ENCODE results near the gene MYO9B.
A peak's percentile ranks its signal among the peaks of the same experiment; 100 is the strongest.

MYO9B gene

GRCh38 chr19:17243211-17243829 lies 167.7 kb downstream of the MYO9B start:
- peaks cover 36% of the 10 kb centered on the region for H3K4me1 ChIP-seq (ENCODE audit: control insufficient read depth, low read length)
- H3K9me3 ChIP-seq (ENCODE audit: control insufficient read depth, insufficient read depth, low read length) = no peaks in the 10 kb centered on the region
- TF ChIP-seq EZH2phosphoT487 (IDR thresholded peaks at IDR 0.05; ENCODE audit: borderline replicate concordance, low read length) (no peak), CTCF (IDR thresholded peaks at IDR 0.05; ENCODE audit: low read depth, low read length, poor library complexity, severe bottlenecking) (no peak)
- no peaks in the 10 kb centered on the region for H3K27me3 ChIP-seq (ENCODE audit: control insufficient read depth, low read length)
- peaks cover 14% of the 10 kb centered on the region for H3F3A ChIP-seq (ENCODE audit: control insufficient read depth, insufficient read depth)
- peak overlapping the region; percentile 53 for H3K27ac ChIP-seq (ENCODE audit: low read depth, low read length)
- peaks cover 26% of the 10 kb centered on the region for H3K36me3 ChIP-seq (ENCODE audit: control insufficient read depth, low read length)
- H3K4me2 ChIP-seq (ENCODE audit: low read length) = peak overlapping the region; percentile 89
- peak overlapping the region; percentile 88 for H3K4me3 ChIP-seq (ENCODE audit: low read length)
- no peaks in the 10 kb centered on the region for H3K9me2 ChIP-seq (replicated peaks; ENCODE audit: control insufficient read depth, low read length)
- peaks cover 52% of the 10 kb centered on the region for H3K79me2 ChIP-seq (ENCODE audit: control insufficient read depth, low read length)
- peaks cover 14% of the 10 kb centered on the region for H4K20me1 ChIP-seq (ENCODE audit: control insufficient read depth, insufficient read depth, low read depth, low read length)

GRCh38 chr19:17243830-17244617 lies 168.4 kb downstream of the MYO9B start:
- Histone ChIP-seq H3K4me2 (ENCODE audit: low read length) (peak overlapping the region; percentile 89), H3F3A (ENCODE audit: control insufficient read depth, insufficient read depth) (peaks cover 10% of the 10 kb centered on the region), H3K9me3 (ENCODE audit: control insufficient read depth, insufficient read depth, low read length) (no peaks in the 10 kb centered on the region), H4K20me1 (ENCODE audit: control insufficient read depth, insufficient read depth, low read depth, low read length) (peaks cover 14% of the 10 kb centered on the region), H3K27ac (ENCODE audit: low read depth, low read length) (peak overlapping the region; percentile 53), H3K4me1 (ENCODE audit: control insufficient read depth, low read length) (peaks cover 39% of the 10 kb centered on the region), H3K4me3 (ENCODE audit: low read length) (peak overlapping the region; percentile 88), H3K36me3 (ENCODE audit: control insufficient read depth, low read length) (peaks cover 21% of the 10 kb centered on the region), H3K27me3 (ENCODE audit: control insufficient read depth, low read length) (no peaks in the 10 kb centered on the region), H3K9me2 (replicated peaks; ENCODE audit: control insufficient read depth, low read length) (no peaks in the 10 kb centered on the region), H3K79me2 (ENCODE audit: control insufficient read depth, low read length) (peaks cover 52% of the 10 kb centered on the region)
- TF ChIP-seq EZH2phosphoT487 (IDR thresholded peaks at IDR 0.05; ENCODE audit: borderline replicate concordance, low read length) = no peak
- TF ChIP-seq CTCF (IDR thresholded peaks at IDR 0.05; ENCODE audit: low read depth, low read length, poor library complexity, severe bottlenecking) = no peak

- Histone ChIP-seq H3K27me3 (ENCODE audit: control insufficient read depth, low read length) (no peaks in the 10 kb centered on the region), H3F3A (ENCODE audit: control insufficient read depth, insufficient read depth) (peaks cover 10% of the 10 kb centered on the region), H4K20me1 (ENCODE audit: control insufficient read depth, insufficient read depth, low read depth, low read length) (peaks cover 14% of the 10 kb centered on the region), H3K4me1 (ENCODE audit: control insufficient read depth, low read length) (peaks cover 39% of the 10 kb centered on the region), H3K4me2 (ENCODE audit: low read length) (peak overlapping the region; percentile 89), H3K4me3 (ENCODE audit: low read length) (peak overlapping the region; percentile 88), H3K79me2 (ENCODE audit: control insufficient read depth, low read length) (peaks cover 52% of the 10 kb centered on the region), H3K9me2 (replicated peaks; ENCODE audit: control insufficient read depth, low read length) (no peaks in the 10 kb centered on the region), H3K27ac (ENCODE audit: low read depth, low read length) (peak overlapping the region; percentile 53), H3K9me3 (ENCODE audit: control insufficient read depth, insufficient read depth, low read length) (no peaks in the 10 kb centered on the region), H3K36me3 (ENCODE audit: control insufficient read depth, low read length) (peaks cover 20% of the 10 kb centered on the region)
- TF ChIP-seq EZH2phosphoT487 (IDR thresholded peaks at IDR 0.05; ENCODE audit: borderline replicate concordance, low read length) (no peak), CTCF (IDR thresholded peaks at IDR 0.05; ENCODE audit: low read depth, low read length, poor library complexity, severe bottlenecking) (no peak)
Observed at GRCh38 chr19:17244618-17245534, 169.3 kb downstream of the MYO9B start.
